ENCODE results near the gene SHH.

The SHH gene

GRCh38 chr7:155844019-155844453, 31.8 kb upstream of the SHH start:
- no peak for DNase-seq (ENCODE audit: low read depth)
- no peak for TF ChIP-seq CTCF (IDR thresholded peaks at IDR 0.05; ENCODE audit: low read depth, low read length, missing control alignments)
- in situ Hi-C loops (cut with HindIII; ENCODE audit: low sequenced_read_pairs): no loop called here
- H3K4me3 ChIP-seq (ENCODE audit: low read depth, low read length): no peak overlapping the region

- DNase-seq (ENCODE audit: low read depth): no peak
- H3K4me3 ChIP-seq (ENCODE audit: low read depth, low read length): no peak overlapping the region
- in situ Hi-C loops (cut with HindIII; ENCODE audit: low sequenced_read_pairs): no loop called here
- TF ChIP-seq CTCF (IDR thresholded peaks at IDR 0.05; ENCODE audit: low read depth, low read length, missing control alignments): no peak
These were observed 31.3 kb upstream of the SHH start for GRCh38 chr7:155843426-155844018.

GRCh38 chr7:155842496-155843265, 30.4 kb upstream of the SHH start:
- TF ChIP-seq CTCF (IDR thresholded peaks at IDR 0.05; ENCODE audit: low read depth, low read length, missing control alignments): no peak
- no peak for DNase-seq (ENCODE audit: low read depth)
- in situ Hi-C loops (cut with HindIII; ENCODE audit: low sequenced_read_pairs): no loop called here
- no peak overlapping the region for H3K4me3 ChIP-seq (ENCODE audit: low read depth, low read length)

- in situ Hi-C loops (cut with HindIII; ENCODE audit: low sequenced_read_pairs): no loop called here
- no peak for TF ChIP-seq CTCF (IDR thresholded peaks at IDR 0.05; ENCODE audit: low read depth, low read length, missing control alignments)
- no peak overlapping the region for H3K4me3 ChIP-seq (ENCODE audit: low read depth, low read length)
- no peak for DNase-seq (ENCODE audit: low read depth)
These were observed 28.6 kb upstream of the SHH start for GRCh38 chr7:155840909-155841308.

GRCh38 chr7:155840262-155840885, 28.1 kb upstream of the SHH start:
- in situ Hi-C loops (cut with HindIII; ENCODE audit: low sequenced_read_pairs): no loop called here

More at GRCh38 chr7:155840262-155840885, 28.1 kb upstream of the SHH start:
- TF ChIP-seq CTCF (IDR thresholded peaks at IDR 0.05; ENCODE audit: low read depth, low read length, missing control alignments): no peak
- H3K4me3 ChIP-seq (ENCODE audit: low read depth, low read length): no peak overlapping the region
- DNase-seq (ENCODE audit: low read depth): no peak

All from astrocyte of the cerebellum (primary cell).